Fibroblast of mammary gland (primary cell): Measurements from ENCODE around the gene TMEM87B.
"Not testable (repeated sequence)": the region's sequence is repeated elsewhere in the genome, so short reads cannot be mapped to it uniquely, and the experiment has no call there.

Experiments
- DNase-seq: peaks from one replicate; pipeline ENCODE4 v3.0.0-alpha.2; 2010; ENCODE audit warnings: low read depth
- H3K4me3 ChIP-seq: 2 replicates; pipeline ENCODE4 v1.5.1; 2011; ENCODE audit warnings: low read depth, mild to moderate bottlenecking, low read length, moderate library complexity; ENCODE audit not compliant: control insufficient read depth
- CTCF ChIP-seq: conservative IDR thresholded peaks from 2 replicates; pipeline ENCODE4 v1.5.1; 2011; ENCODE audit warnings: low read depth, low read length, inconsistent platforms; ENCODE audit not compliant: control insufficient read depth, insufficient read depth

TMEM87B gene

DNA sequence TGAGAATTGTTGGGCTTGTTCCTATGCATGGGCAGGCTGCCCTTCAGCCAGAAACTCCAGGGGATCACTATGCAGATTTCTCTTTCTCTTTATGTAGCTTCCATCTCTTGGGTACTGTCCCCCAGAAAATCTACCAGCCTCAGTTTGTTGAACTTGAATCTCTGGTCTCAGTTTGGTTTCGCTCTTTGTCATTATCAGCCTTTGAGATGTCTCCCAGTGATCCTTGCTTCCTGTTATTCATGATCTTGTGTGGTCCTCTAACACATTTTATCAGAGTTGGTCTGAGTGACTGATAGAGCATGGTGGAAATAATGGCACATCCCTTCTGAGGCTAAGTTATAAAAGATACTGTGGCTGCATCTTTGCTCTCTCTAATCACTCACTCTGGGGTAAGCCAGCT is 7.8 kb downstream of the TMEM87B start:
- no peak for DNase-seq
- no peak for TF ChIP-seq CTCF
- no peak overlapping the region for H3K4me3 ChIP-seq

DNA sequence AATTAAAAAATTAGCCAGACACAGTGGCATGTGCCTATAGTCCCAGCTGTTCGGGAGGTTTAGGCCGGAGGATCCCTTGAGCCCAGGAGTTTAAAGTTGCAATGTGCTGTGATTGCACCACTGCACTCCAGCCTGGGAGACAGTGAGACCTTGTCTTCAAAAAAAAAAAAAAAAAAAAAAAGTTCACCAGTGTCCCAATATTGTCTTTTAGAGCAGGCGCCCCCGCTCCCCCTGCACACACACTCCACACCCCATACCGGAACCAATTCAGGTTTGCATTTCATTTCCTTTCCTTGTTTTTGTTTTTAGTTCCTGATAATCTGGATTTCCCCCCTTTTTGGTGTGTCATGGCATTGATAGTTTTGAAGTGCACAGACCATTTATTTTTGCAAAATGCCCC is 10.4 kb downstream of the TMEM87B start:
- H3K4me3 ChIP-seq, result no peak overlapping the region
- TF ChIP-seq CTCF, result no peak
- DNase-seq, result no peak

- H3K4me3 ChIP-seq, result no peak overlapping the region
- DNase-seq, result peak; percentile 68
- TF ChIP-seq CTCF, result no peak
Observed at GRCh38 chr2:112065966-112066365, 10.9 kb downstream of the TMEM87B start.

DNA sequence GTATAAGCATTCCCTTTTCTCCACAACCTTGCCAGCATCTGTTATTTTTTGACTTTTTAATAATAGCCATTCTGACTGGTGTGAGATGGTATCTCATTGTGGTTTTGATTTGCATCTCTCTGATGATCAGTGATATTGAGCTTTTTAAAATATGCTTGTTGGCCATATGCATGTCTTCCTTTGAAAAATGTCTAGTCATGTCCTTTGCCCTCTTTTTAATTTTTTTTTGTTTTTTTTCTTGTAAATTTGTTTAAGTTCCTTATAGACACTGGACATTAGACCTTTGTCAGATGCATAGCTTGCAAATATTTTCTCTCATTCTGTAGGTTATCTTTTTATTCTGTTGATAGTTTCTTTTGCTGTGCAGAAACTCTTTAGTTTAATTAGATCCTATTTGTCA is 14.7 kb downstream of the TMEM87B start:
- not testable (repeated sequence) for H3K4me3 ChIP-seq, DNase-seq

GRCh38 chr2:112073875-112074274 is 18.8 kb downstream of the TMEM87B start:
- no peak overlapping the region for H3K4me3 ChIP-seq
- no peak for DNase-seq
- no peak for TF ChIP-seq CTCF

DNA sequence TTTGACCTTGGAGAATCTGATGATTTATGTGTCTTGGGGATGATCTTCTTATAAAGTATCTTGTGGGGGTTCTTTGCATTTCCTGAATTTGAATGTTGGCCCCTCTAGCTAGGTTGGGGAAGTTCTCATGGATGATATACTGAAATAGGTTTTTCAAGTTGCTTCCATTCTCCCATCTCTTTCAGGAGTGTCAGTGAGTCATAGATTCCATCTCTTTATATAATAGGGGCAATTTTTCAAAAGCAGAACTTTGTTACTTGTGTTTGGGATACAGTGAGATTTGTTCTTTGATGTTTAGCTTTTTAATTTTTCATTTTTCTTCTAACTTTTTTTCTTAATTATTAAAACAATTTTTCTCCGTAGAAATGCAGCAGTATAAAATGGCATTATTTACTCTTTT is 19.4 kb downstream of the TMEM87B start:
- no peak for TF ChIP-seq CTCF
- no peak overlapping the region for H3K4me3 ChIP-seq
- DNase-seq, result no peak

DNA sequence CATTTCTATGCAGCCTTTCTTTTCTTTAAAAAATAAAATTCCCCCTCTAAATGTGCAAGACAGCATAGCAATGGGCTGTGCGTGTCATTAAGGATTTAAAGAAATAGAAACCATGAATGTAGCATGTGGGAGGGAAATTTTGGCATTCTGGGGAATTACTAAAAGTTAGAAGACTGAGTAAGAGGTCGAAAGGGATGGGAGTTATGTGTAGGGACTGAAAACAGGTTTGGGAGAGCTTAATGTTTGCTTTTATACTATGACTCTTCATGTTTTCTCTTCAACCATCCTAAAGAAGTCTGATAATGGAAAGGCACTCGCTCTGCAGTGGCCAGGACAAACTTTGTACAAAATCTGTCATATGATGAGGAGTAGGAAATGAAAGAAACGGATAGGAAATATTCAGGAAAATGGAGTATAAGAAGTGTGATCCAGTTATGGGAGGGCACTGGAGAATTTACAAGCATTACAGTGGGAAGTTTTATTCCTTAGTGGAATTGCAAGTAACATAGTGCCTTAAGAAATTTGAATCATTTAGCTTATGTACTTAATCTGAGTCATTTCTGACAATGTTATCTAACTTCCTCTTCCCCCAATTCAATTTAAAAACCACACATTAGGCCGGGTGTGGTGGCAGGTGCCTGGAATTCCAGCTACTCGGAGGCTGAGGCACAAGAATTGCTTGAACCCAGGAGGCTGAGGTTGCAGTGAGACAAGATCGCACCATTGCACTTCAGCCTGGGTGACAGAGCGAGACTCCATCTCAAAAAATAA is 20.6 kb downstream of the TMEM87B start:
- TF ChIP-seq CTCF, result no peak
- no peak for DNase-seq
- no peak overlapping the region for H3K4me3 ChIP-seq
